ENCODE measurements around the gene WNK1. TPM values are rescaled to one million over a fixed set of nuclear protein-coding genes. Genes with fewer than 3 reads are reported as not detected.

Gene WNK1
- total RNA-seq, 1 donor from 2014 or later: 160 TPM

GRCh38 chr12:936377-937345 is 184.3 kb downstream of the WNK1 start:
- H3K4me1 Mint-ChIP-seq (ENCODE audit: unreplicated experiment): peaks cover 4% of the 10 kb centered on the region
- H3K36me3 Mint-ChIP-seq (ENCODE audit: low read depth, unreplicated experiment): peaks cover 24% of the 10 kb centered on the region
- no peak overlapping the region for H3K4me3 Mint-ChIP-seq (ENCODE audit: unreplicated experiment)
- no peaks in the 10 kb centered on the region for H3K9me3 Mint-ChIP-seq (ENCODE audit: unreplicated experiment)
- H3K27ac Mint-ChIP-seq (ENCODE audit: unreplicated experiment): no peak overlapping the region
- no peak for TF ChIP-seq CTCF (IDR thresholded peaks at IDR 0.05; ENCODE audit: unreplicated experiment)
- H3K27me3 Mint-ChIP-seq (ENCODE audit: unreplicated experiment): peaks cover 5% of the 10 kb centered on the region
- DNase-seq (ENCODE audit: low spot score): no peak

GRCh38 chr12:938810-939209 is 186.4 kb downstream of the WNK1 start:
- DNase-seq (ENCODE audit: low spot score): no peak
- Mint-ChIP-seq H3K27ac (ENCODE audit: unreplicated experiment) (no peak overlapping the region), H3K9me3 (ENCODE audit: unreplicated experiment) (no peaks in the 10 kb centered on the region), H3K4me3 (ENCODE audit: unreplicated experiment) (no peak overlapping the region), H3K36me3 (ENCODE audit: low read depth, unreplicated experiment) (peaks cover 22% of the 10 kb centered on the region), H3K27me3 (ENCODE audit: unreplicated experiment) (peaks cover 5% of the 10 kb centered on the region), H3K4me1 (ENCODE audit: unreplicated experiment) (no peaks in the 10 kb centered on the region)
- no peak for TF ChIP-seq CTCF (IDR thresholded peaks at IDR 0.05; ENCODE audit: unreplicated experiment)

GRCh38 chr12:943051-943450 is 190.7 kb downstream of the WNK1 start:
- DNase-seq (ENCODE audit: low spot score): no peak
- Mint-ChIP-seq H3K27ac (ENCODE audit: unreplicated experiment) (peak overlapping the region; percentile 76), H3K36me3 (ENCODE audit: low read depth, unreplicated experiment) (peaks cover 10% of the 10 kb centered on the region)

GRCh38 chr12:944211-944610 is 191.8 kb downstream of the WNK1 start:
- Mint-ChIP-seq H3K9me3 (ENCODE audit: unreplicated experiment) (no peaks in the 10 kb centered on the region), H3K4me3 (ENCODE audit: unreplicated experiment) (no peak overlapping the region), H3K4me1 (ENCODE audit: unreplicated experiment) (peaks cover 3% of the 10 kb centered on the region), H3K36me3 (ENCODE audit: low read depth, unreplicated experiment) (peaks cover 5% of the 10 kb centered on the region), H3K27me3 (ENCODE audit: unreplicated experiment) (peaks cover 7% of the 10 kb centered on the region), H3K27ac (ENCODE audit: unreplicated experiment) (no peak overlapping the region)
- no peak for DNase-seq (ENCODE audit: low spot score)
- TF ChIP-seq CTCF (IDR thresholded peaks at IDR 0.05; ENCODE audit: unreplicated experiment): no peak

More at GRCh38 chr12:943051-943450, 190.7 kb downstream of the WNK1 start:
- no peaks in the 10 kb centered on the region for H3K9me3 Mint-ChIP-seq (ENCODE audit: unreplicated experiment)
- TF ChIP-seq CTCF (IDR thresholded peaks at IDR 0.05; ENCODE audit: unreplicated experiment): no peak
- H3K4me1 Mint-ChIP-seq (ENCODE audit: unreplicated experiment): no peaks in the 10 kb centered on the region
- H3K4me3 Mint-ChIP-seq (ENCODE audit: unreplicated experiment): no peak overlapping the region
- H3K27me3 Mint-ChIP-seq (ENCODE audit: unreplicated experiment): peaks cover 8% of the 10 kb centered on the region

- no peak for TF ChIP-seq CTCF (IDR thresholded peaks at IDR 0.05; ENCODE audit: unreplicated experiment)
- peak overlapping the region; percentile 24 for H3K27ac Mint-ChIP-seq (ENCODE audit: unreplicated experiment)
- no peaks in the 10 kb centered on the region for H3K9me3 Mint-ChIP-seq (ENCODE audit: unreplicated experiment)
- H3K4me3 Mint-ChIP-seq (ENCODE audit: unreplicated experiment): no peak overlapping the region
- H3K4me1 Mint-ChIP-seq (ENCODE audit: unreplicated experiment): peaks cover 6% of the 10 kb centered on the region
- H3K27me3 Mint-ChIP-seq (ENCODE audit: unreplicated experiment): peaks cover 5% of the 10 kb centered on the region
- H3K36me3 Mint-ChIP-seq (ENCODE audit: low read depth, unreplicated experiment): no peaks in the 10 kb centered on the region
- no peak for DNase-seq (ENCODE audit: low spot score)
Observed at GRCh38 chr12:946212-946611, 193.8 kb downstream of the WNK1 start.

All from endothelial cell (in vitro differentiated cells).